ENCODE data around the gene NRXN3. TPM values are rescaled to one million over a fixed set of nuclear protein-coding genes. Genes with fewer than 3 reads are reported as not detected.

NRXN3 gene
- total and polyA plus RNA-seq, 8 donors, result 0.53 to 2.5 (median 1.5) TPM

GRCh38 chr14:79475887-79476532, 1305.8 kb downstream of the NRXN3 start:
- intact Hi-C loops (cut with DNase I), result no loop called here
- no peak for DNase-seq
- FAIRE-seq, result no peak
- no peaks in the 10 kb centered on the region for H3K27me3 ChIP-seq
- H3K9me3 ChIP-seq, result no peaks in the 10 kb centered on the region
- ATAC-seq, result no peak
- TF ChIP-seq CTCF (IDR thresholded peaks at IDR 0.05), result no peak
- no peaks in the 10 kb centered on the region for H3K36me3 ChIP-seq
- no peak overlapping the region for H3K27ac ChIP-seq
- no peaks in the 10 kb centered on the region for H3K4me1 ChIP-seq
- WGBS, 2 donors, result 77 to 86% methylated on average over 6 of the region's 6 CpGs
- H3K4me3 ChIP-seq, result no peak overlapping the region

GRCh38 chr14:79476552-79476951, 1306.4 kb downstream of the NRXN3 start:
- 78 to 79% methylated on average over 2 of the region's 2 CpGs for WGBS, 2 donors
- Histone ChIP-seq H3K27me3 (no peaks in the 10 kb centered on the region), H3K27ac (no peak overlapping the region), H3K4me3 (no peak overlapping the region), H3K4me1 (no peaks in the 10 kb centered on the region), H3K9me3 (no peaks in the 10 kb centered on the region), H3K36me3 (no peaks in the 10 kb centered on the region)
- TF ChIP-seq CTCF (IDR thresholded peaks at IDR 0.05), result no peak
- intact Hi-C loops (cut with DNase I), result no loop called here
- ATAC-seq (no peak), FAIRE-seq (no peak), DNase-seq (no peak)

- 84 to 87% methylated on average over 5 of the region's 5 CpGs for WGBS, 2 donors
- no peak for TF ChIP-seq CTCF (IDR thresholded peaks at IDR 0.05)
- H3K4me1 ChIP-seq, result no peaks in the 10 kb centered on the region
- no peak overlapping the region for H3K4me3 ChIP-seq
- intact Hi-C loops (cut with DNase I), result no loop called here
- no peak for ATAC-seq
- H3K27ac ChIP-seq, result no peak overlapping the region
- DNase-seq, result no peak
- no peaks in the 10 kb centered on the region for H3K9me3 ChIP-seq
- no peaks in the 10 kb centered on the region for H3K36me3 ChIP-seq
- FAIRE-seq, result no peak
- H3K27me3 ChIP-seq, result no peaks in the 10 kb centered on the region
Measured at GRCh38 chr14:79480212-79480611, 1310.0 kb downstream of the NRXN3 start.

- intact Hi-C loops (cut with DNase I), result no loop called here
- H3K9me3 ChIP-seq, result no peaks in the 10 kb centered on the region
- no peak overlapping the region for H3K4me3 ChIP-seq
- H3K27me3 ChIP-seq, result no peaks in the 10 kb centered on the region
- WGBS, 2 donors, result 94 to 97% methylated on average over 1 of the region's 1 CpG
- ATAC-seq, result no peak
- H3K4me1 ChIP-seq, result no peaks in the 10 kb centered on the region
- FAIRE-seq, result no peak
- no peaks in the 10 kb centered on the region for H3K36me3 ChIP-seq
- no peak for DNase-seq
- TF ChIP-seq CTCF (IDR thresholded peaks at IDR 0.05), result no peak
- no peak overlapping the region for H3K27ac ChIP-seq
Measured at GRCh38 chr14:79482825-79483224, 1312.7 kb downstream of the NRXN3 start.

- Histone ChIP-seq H3K27ac (no peak overlapping the region), H3K9me3 (no peaks in the 10 kb centered on the region), H3K27me3 (no peaks in the 10 kb centered on the region), H3K36me3 (no peaks in the 10 kb centered on the region), H3K4me1 (no peaks in the 10 kb centered on the region), H3K4me3 (no peak overlapping the region)
- intact Hi-C loops (cut with DNase I), result no loop called here
- DNase-seq (no peak), FAIRE-seq (no peak), ATAC-seq (no peak)
- 82 to 92% methylated on average over 7 of the region's 7 CpGs for WGBS, 2 donors
- no peak for TF ChIP-seq CTCF (IDR thresholded peaks at IDR 0.05)
Measured at GRCh38 chr14:79483477-79484388, 1313.6 kb downstream of the NRXN3 start.

All from pancreas (tissue), 10 donors.